Heart right ventricle (tissue), 16 donors: ENCODE measurements around the gene HUNK. TPM values are rescaled to one million over a fixed set of nuclear protein-coding genes. Genes with fewer than 3 reads are reported as not detected.
"Not testable (repeated sequence)": the region's sequence is repeated elsewhere in the genome, so short reads cannot be mapped to it uniquely, and the experiment has no call there.

ENCODE experiments used
- ATAC-seq, 8 donors: fragments of 200-7000 bp; cut with Tn5 transposase; one replicate each; pipeline ENCODE4 v1.9.1; 2020; ENCODE audit warnings: mild to moderate bottlenecking in 8 of 8, moderate library complexity in 8 of 8, moderate number of reproducible peaks in 1 of 8
- DNase-seq, 2 donors: peaks; one replicate each; pipeline ENCODE4 v3.0.0-alpha.2; 2020
- H3K27ac ChIP-seq, 10 donors: fragments of 200-600 bp; sonication (generic) in 2 of 10; one replicate each; pipeline versions ENCODE4 v1.5.0 to v1.8.0; 2020 to 2022; ENCODE audit warnings: mild to moderate bottlenecking in 3 of 10
- H3K27me3 ChIP-seq, 7 donors: fragments of 200-600 bp; one replicate each; pipeline ENCODE4 v1.8.0; 2021 to 2022; ENCODE audit warnings: mild to moderate bottlenecking in 2 of 7
- H3K36me3 ChIP-seq, 9 donors: fragments of 200-600 bp; sonication (generic) in 1 of 9; one replicate each; pipeline versions ENCODE4 v1.5.0 to v1.8.0; 2020 to 2022; ENCODE audit warnings: mild to moderate bottlenecking in 2 of 9
- H3K4me1 ChIP-seq, 9 donors: fragments of 200-600 bp; sonication (generic) in 1 of 9; one replicate each; pipeline versions ENCODE4 v1.5.0 to v1.8.0; 2020 to 2022; ENCODE audit warnings: mild to moderate bottlenecking in 4 of 9
- H3K4me3 ChIP-seq, 10 donors: fragments of 200-600 bp; sonication (generic) in 2 of 10; one replicate each; pipeline versions ENCODE4 v1.5.0 to v1.8.0; 2020 to 2022; ENCODE audit warnings: mild to moderate bottlenecking in 7 of 10, moderate library complexity in 2 of 10
- H3K9me3 ChIP-seq, 11 donors: fragments of 200-600 bp in 10 of 11; sonication (generic) in 2 of 11; one replicate each; pipeline versions ENCODE4 v1.5.0 to v1.8.0; 2013 to 2022; ENCODE audit warnings: mild to moderate bottlenecking in 2 of 11, control low read depth in 1 of 11, moderate library complexity in 1 of 11
- CTCF ChIP-seq, 9 donors: fragments of 200-600 bp; sonication (generic) in 2 of 9; IDR thresholded peaks; one replicate each; pipeline versions ENCODE4 v1.5.0 to v1.8.0; 2021 to 2022; ENCODE audit warnings: antibody characterized with exemption in 9 of 9, mild to moderate bottlenecking in 5 of 9, moderate library complexity in 1 of 9
- WGBS, 2 donors: extraction: QIAGEN DNeasy Blood & Tissue Kit; methylation state at CpG; one replicate each; pipeline ENCODE4 v1.1.7; 2013; ENCODE audit warnings: inconsistent platforms in 1 of 2; 5-methylcytosine and 5-hydroxymethylcytosine counted together
- intact Hi-C, 10 donors: fragments of 100-400 bp; cut with DNase I; formaldehyde crosslinking; loops; one replicate each; pipeline versions ENCODE4 v1.11.1 to v1.14.2; 2022
- polyA plus RNA-seq, 2 donors: library from polyadenylated mRNA; stranded (reverse); fragments of 200-250 nt; gene quantifications; one replicate each; pipeline ENCODE4 v1.2.3, GENCODE V29; 2013
- total RNA-seq, 10 donors: library from RNA; stranded (reverse); fragmentation: NEBNext Ultra II Directional in 3 of 10; extraction: Animal tissue kit (Norgen Biotek cat#: 25700) in 3 of 10; gene quantifications; one replicate each; pipeline versions ENCODE4 v1.2.1 to v1.2.4, GENCODE V29; 2021 to 2023
- donor health status: Arrhythmogenic right ventricular cardiomyopathy.
- donor health status: ischemic (EF 13 %, LVEDD 7.1; RV severe dilation, severe dysfunction).
- donor health status: healthy with polysubstance abuse.
- donor health status: DM: no; HTN: yes; CAD: no.
- donor health status: DM: no; HTN: no; CAD: no.
- donor health status: ischemic (EF 25% LVEDD 6.9; RV normal size, moderate dysfunction).
- donor health status: ischemic (EF 25% LVEDD 5.7; RV mildly dilated, moderate dysfunction).
- donor health status: healthy.
- donor health status: DM: yes; HTN: yes; CAD: no.
- donor health status: Ischemic cardiomyopathy.
- donor health status: ischemic (EF 35%, LVEDD 5.7; RV mildly dilated, moderate dysfunction).
- donor health status: nonischemic (EF 11% LVEDD 7.7; RV severe dilation, severe dysfunction).
- donor health status: DM: yes; HTN: yes; CAD: no.
- donor health status: PGD.
- donor health status: ischemic (EF 29% LVEDD 5.4; RV normal size, mild dysfunction).
- donor health status: nonischemic (EF 23%, LVEDD 6.1; RV moderate dilation, normal function).

The HUNK gene
- total and polyA plus RNA-seq, 12 donors = 0.04 to 0.81 (median 0.10) TPM; not detected in 2

GRCh38 chr21:32036756-32037155, 163.9 kb downstream of the HUNK start:
- WGBS, 2 donors = 71 to 75% methylated on average over 2 of the region's 2 CpGs
- ATAC-seq = no peak

DNA sequence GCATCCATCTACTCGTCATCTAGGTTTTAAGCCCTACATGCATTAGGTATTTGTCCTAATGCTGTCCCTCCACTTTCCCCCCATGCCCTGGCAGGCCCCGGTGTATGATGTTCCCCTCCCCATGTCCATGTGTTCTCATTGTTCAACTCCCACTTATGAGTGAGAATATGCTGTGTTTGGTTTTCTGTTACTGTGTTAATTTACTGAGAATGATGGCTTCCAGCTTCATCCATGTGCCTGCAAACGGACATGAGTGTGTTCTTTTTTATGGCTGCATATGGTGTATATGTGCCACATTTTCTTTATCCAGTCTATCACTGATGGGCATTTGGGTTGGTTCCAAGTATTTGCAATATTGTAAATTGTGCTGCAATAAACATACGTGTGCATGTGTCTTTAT, 165.9 kb downstream of the HUNK start:
- intact Hi-C loops = loop anchor here in 1 of 10 donors (10.0 kb wide), 1 partner anchor 46 kb away; no protein-coding TSS in a partner anchor
- H3K27me3 ChIP-seq, DNase-seq, H3K27ac ChIP-seq, ATAC-seq, H3K36me3 ChIP-seq, H3K4me3 ChIP-seq: not testable (repeated sequence)
- Histone ChIP-seq H3K9me3 (peaks cover 0 to 12% (median 0%) of the 10 kb centered on the region in 11 donors), H3K4me1 (peaks cover 0 to 10% (median 0%) of the 10 kb centered on the region in 9 donors)
- 85 to 88% methylated on average over 4 of the region's 4 CpGs for WGBS, 2 donors

More at GRCh38 chr21:32036756-32037155, 163.9 kb downstream of the HUNK start:
- no peaks in the 10 kb centered on the region for H3K9me3 ChIP-seq
- peaks cover 0 to 4% (median 0%) of the 10 kb centered on the region in 7 donors for H3K27me3 ChIP-seq
- no peak overlapping the region for H3K27ac ChIP-seq
- H3K36me3 ChIP-seq = no peaks in the 10 kb centered on the region
- peaks cover 0 to 10% (median 0%) of the 10 kb centered on the region in 9 donors for H3K4me1 ChIP-seq
- no peak overlapping the region for H3K4me3 ChIP-seq
- DNase-seq = no peak
- intact Hi-C loops = loop anchor here in 1 of 10 donors (10.0 kb wide), 1 partner anchor 48 kb away; no protein-coding TSS in a partner anchor
- TF ChIP-seq CTCF (IDR thresholded peaks at IDR 0.05) = no peak

DNA sequence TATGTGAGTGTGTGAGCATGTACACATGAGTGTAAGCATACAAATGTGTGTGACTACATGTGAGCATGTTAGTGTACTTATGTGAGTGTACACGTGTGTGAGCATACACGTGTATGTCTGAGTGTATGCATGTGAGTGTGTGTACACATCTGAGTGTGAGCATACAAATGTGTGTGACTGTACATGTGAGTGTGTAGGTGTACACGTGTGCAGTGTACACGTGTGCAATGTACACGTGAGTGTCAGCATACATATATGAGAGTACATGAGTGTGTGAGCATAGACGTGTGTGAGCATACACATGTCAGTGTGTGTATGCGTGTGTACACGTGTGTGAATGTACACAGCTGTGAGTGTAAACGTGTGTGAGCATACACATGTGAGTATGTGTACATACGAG, 170.6 kb downstream of the HUNK start:
- Histone ChIP-seq H3K27me3 (no peaks in the 10 kb centered on the region), H3K36me3 (no peaks in the 10 kb centered on the region), H3K27ac (no peak overlapping the region), H3K9me3 (peaks cover 0 to 13% (median 0%) of the 10 kb centered on the region in 11 donors), H3K4me3 (no peak overlapping the region), H3K4me1 (no peaks in the 10 kb centered on the region)
- peak in 1 of 8 donors; percentile 13 for ATAC-seq
- TF ChIP-seq CTCF (IDR thresholded peaks at IDR 0.05) = no peak
- DNase-seq = no peak
- intact Hi-C loops = no loop called here
- WGBS, 2 donors = 88 to 89% methylated on average over 10 of the region's 10 CpGs

- no peak for ATAC-seq
These were observed 171.7 kb downstream of the HUNK start for GRCh38 chr21:32044205-32045180.

More at GRCh38 chr21:32044205-32045180, 171.7 kb downstream of the HUNK start:
- DNase-seq = no peak
- WGBS, 2 donors = 73 to 83% methylated on average over 25 of the region's 25 CpGs
- Histone ChIP-seq H3K36me3 (no peaks in the 10 kb centered on the region), H3K4me1 (no peaks in the 10 kb centered on the region), H3K4me3 (no peak overlapping the region), H3K27me3 (no peaks in the 10 kb centered on the region), H3K9me3 (peaks cover 0 to 13% (median 0%) of the 10 kb centered on the region in 11 donors), H3K27ac (no peak overlapping the region)
- TF ChIP-seq CTCF (IDR thresholded peaks at IDR 0.05) = no peak
- intact Hi-C loops = no loop called here
